GM12892 (cell line): ENCODE data around the gene SLC25A17.
"Not testable (repeated sequence)": the region's sequence is repeated elsewhere in the genome, so short reads cannot be mapped to it uniquely, and the experiment has no call there.

Experiments
- DNase-seq: peaks from one replicate; pipeline ENCODE4 v3.0.0; 2011; ENCODE audit not compliant: insufficient read length
- FAIRE-seq: peaks from 2 replicates; lab custom pipeline; 2011; peaks lifted over from hg19 to GRCh38; lab: Jason Lieb, UNC
- POLR2A ChIP-seq: IDR thresholded peaks from 2 replicates; pipeline ENCODE4 v1.6.1; 2011; ENCODE audit warnings: low read depth, low read length, control low read depth
- POLR2AphosphoS5 ChIP-seq: IDR thresholded peaks from 2 replicates; pipeline ENCODE4 v1.6.1; 2011; ENCODE audit warnings: low read depth, low read length, control low read depth
- TAF1 ChIP-seq: IDR thresholded peaks from 2 replicates; pipeline ENCODE4 v1.6.1; 2011; ENCODE audit warnings: low read depth, mild to moderate bottlenecking, control low read depth, low read length, borderline replicate concordance

The SLC25A17 gene

DNA sequence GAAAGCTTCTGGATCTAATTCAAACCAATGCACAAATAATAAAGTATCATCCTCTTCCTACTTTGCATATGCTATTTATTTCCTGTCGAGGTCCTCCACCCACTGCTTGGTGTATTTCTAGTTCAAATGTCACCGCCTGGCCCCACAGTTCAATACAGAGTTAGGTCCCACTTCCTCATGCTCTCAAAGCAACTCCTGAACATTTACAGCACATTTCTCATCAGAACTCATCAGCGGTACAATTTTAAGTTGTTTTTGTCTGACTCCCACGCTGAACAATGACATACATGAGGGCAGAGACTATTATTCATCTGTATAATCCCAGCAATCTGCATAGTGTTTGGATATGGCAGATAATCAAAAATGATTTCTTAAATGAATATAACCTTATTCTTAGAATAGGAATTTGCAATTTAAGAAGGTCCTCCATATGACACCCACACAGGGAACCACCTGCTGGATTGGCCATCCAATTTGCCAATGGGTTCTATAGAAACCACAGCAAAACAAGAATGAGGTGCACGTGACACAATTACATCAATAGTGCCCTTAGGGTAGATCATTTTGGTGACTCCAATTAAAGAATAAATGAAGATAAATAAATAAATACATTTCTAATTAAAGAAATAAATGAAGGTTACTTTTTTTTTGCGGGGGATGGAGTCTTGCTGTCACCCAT, 54.2 kb downstream of the SLC25A17 start:
- peak; percentile 83 for FAIRE-seq
- DNase-seq: peak; percentile 29
- TF ChIP-seq POLR2AphosphoS5 (no peak), POLR2A (no peak), TAF1 (no peak)

- TF ChIP-seq POLR2AphosphoS5 (no peak), POLR2A (no peak), TAF1 (no peak)
- no peak for DNase-seq
- FAIRE-seq: no peak
Measured at GRCh38 chr22:40759294-40759840, 59.8 kb downstream of the SLC25A17 start.

GRCh38 chr22:40758851-40759250, 60.3 kb downstream of the SLC25A17 start:
- FAIRE-seq, DNase-seq: not testable (repeated sequence)

GRCh38 chr22:40758390-40758789, 60.8 kb downstream of the SLC25A17 start:
- DNase-seq: no peak
- TF ChIP-seq POLR2AphosphoS5 (no peak), TAF1 (no peak), POLR2A (no peak)
- no peak for FAIRE-seq

DNA sequence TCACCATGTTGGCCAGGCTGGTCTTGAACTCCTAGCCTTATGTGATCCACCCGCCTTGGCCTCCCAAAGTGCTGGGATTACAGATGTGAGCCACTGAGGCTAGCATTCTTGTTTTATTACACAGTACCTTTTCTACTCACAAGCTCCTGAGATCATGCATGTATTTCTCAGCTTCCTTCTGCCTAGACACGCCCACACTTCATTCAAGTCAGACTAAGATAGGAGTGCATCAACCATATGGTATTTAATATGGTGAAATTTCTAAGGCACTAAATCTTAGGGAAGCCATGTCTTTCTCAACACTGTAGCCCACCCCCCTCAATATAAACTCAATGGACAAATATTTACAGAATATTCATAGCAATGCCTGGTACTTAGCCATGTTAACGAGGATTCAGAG, 62.1 kb downstream of the SLC25A17 start:
- TF ChIP-seq POLR2A (no peak), TAF1 (no peak), POLR2AphosphoS5 (no peak)
- no peak for DNase-seq
- FAIRE-seq: no peak

- FAIRE-seq: no peak
- TF ChIP-seq POLR2A: no peak
- no peak for TF ChIP-seq TAF1
- no peak for TF ChIP-seq POLR2AphosphoS5
- DNase-seq: no peak
Measured at GRCh38 chr22:40753114-40753513, 66.0 kb downstream of the SLC25A17 start.

DNA sequence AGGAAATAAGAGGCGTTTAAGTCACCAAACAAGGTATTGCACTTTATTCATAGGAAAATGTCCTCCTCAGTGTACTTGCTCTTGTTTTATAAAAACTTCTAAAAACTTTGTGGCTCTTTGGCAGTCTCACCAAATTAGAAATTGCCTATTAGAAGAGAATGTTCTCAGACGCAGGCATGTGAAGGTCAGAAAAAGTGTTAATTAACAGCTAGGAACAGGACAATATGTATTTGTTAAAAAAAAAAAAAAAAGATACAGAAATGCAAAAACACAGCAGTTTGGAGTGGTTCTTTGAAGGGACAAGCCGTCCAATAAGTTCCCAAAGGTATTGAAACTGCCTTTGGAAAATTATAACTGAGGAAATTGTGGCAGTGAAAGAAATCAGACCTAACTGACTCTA, 67.9 kb downstream of the SLC25A17 start:
- DNase-seq (no peak), FAIRE-seq (no peak)
- TF ChIP-seq TAF1 (no peak), POLR2AphosphoS5 (no peak), POLR2A (no peak)

DNA sequence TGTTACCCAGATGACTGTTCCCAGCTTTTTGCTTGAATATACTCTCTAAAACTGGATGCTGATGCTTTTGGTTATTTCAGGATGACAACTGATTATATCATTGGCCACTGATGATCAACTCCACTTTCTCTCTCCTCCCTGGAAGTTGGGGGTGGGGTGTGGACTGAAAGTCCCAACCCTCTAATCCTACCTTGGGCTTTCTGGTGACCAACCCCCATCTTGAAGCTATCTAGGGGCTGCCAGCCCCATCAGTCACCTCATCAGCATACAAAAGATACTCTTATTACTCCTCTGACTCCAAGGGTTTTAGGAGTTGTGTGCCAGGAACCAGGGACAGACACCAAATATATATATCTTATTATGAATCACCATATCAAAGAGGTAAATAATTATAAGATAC, 69.3 kb downstream of the SLC25A17 start:
- TF ChIP-seq POLR2AphosphoS5 (no peak), TAF1 (no peak)
- DNase-seq (no peak), FAIRE-seq (no peak)

- FAIRE-seq (no peak), DNase-seq (no peak)
- TF ChIP-seq POLR2AphosphoS5 (no peak), POLR2A (no peak)
Measured at GRCh38 chr22:40748388-40749355, 70.5 kb downstream of the SLC25A17 start.

- no peak for DNase-seq
- TF ChIP-seq POLR2AphosphoS5 (no peak), POLR2A (no peak), TAF1 (no peak)
- FAIRE-seq: no peak
Measured at GRCh38 chr22:40747361-40747760, 71.8 kb downstream of the SLC25A17 start.

DNA sequence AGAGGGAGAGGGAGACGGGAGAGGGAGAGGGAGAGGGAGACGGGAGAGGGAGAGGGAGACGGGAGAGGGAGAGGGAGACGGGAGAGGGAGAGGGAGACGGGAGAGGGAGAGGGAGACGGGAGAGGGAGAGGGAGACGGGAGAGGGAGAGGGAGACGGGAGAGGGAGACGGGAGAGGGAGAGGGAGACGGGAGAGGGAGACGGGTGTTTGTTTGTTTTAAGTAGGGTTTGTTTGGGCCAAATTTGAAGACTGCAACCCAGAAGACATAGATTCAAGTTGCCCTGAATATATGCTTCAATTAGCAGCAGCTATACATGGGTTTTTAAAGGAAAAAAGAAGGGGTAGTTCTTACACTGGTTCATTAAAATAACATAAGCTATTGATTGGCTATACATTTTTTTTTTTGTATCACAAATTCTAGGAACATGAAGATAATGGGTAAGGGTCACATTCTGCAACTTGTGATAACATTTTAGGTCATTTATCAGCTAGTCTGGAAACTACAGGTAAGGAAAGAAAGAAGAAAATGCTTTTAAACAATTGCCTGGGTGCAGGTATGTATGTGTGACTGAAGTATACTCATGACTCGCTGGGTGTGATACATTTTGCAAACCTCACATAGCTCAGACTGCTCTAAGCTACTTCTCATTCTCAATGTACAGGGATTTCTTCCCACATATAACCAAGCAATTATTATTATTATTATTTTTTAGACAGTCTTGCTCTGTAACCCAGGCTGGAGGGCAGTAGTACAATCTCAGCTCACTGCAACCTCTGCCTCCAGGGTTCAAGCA, 72.5 kb downstream of the SLC25A17 start:
- FAIRE-seq (no peak), DNase-seq (no peak)
- TF ChIP-seq POLR2AphosphoS5: no peak
- TF ChIP-seq POLR2A: no peak
- TF ChIP-seq TAF1: no peak
